Fibroblast of skin of abdomen (primary cell): ENCODE measurements around the gene ENDOU.

ENCODE experiments used
- DNase-seq: peaks from one replicate; pipeline ENCODE4 v3.0.0-alpha.2; 2013

The ENDOU gene

DNA sequence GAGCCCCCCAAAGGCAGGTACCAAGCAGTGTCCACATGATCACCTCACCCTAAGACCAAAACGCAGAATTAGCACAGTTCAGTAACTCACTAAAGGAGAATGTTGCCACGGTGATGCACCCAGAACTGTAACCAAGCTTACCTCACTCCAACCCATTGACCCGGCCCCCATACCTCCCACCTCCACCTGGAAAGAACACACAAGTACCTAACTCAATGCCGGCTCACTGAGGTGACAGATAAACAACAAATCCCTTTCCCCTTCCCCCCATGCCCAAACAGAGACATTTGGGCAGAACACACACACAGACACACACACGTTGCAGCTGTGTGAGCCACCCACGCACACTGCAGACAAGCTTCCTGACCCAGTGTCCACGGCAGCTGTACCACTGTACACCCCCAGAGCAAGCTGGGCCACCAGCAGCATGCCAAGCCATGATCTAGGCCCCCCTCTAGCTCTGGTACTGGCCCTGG is 32.1 kb upstream of the ENDOU start:
- DNase-seq = no peak

DNA sequence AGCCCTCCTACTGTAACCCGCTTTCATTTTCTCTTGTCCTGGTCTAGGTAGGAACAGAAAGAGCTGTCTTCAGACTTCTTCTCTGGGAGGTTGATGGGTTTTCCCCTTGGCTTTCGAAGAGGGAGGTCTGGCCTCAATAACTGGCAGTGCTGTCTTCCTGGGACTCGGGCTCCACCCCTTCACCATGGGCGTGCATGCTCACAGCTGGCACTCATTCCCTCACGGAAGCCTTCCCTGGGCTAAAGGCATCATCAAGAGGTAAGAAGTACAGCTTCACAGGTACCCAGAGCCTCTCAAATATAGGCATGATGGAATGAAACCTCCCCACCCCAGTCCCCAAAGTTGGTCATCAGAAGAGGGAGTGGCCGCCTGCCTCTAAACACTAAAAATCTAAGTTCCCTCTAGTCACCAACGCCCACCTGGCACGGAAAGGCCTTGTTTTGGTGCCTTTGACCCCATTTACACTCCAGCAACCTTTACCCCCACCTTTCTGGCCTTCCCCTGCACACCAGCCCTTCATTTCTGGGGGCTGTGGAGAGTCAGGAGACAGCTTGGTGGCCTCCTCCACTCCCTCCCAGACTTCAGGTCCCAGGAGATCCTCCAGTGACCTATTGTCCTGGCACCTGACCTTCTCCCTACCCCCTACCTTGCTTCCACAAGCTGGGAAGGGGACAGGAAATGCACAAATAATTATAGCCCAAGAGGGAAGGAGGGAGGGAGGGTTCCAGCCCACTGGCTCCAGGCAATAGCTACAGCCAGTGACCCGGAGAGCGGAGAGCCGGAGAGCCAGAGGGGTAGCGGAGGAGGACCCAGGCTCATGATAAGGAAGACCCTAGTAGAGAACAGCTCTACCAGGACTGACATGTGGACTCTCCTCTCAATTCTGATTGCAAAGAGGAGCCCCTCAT is 30.6 kb upstream of the ENDOU start:
- DNase-seq = no peak

DNA sequence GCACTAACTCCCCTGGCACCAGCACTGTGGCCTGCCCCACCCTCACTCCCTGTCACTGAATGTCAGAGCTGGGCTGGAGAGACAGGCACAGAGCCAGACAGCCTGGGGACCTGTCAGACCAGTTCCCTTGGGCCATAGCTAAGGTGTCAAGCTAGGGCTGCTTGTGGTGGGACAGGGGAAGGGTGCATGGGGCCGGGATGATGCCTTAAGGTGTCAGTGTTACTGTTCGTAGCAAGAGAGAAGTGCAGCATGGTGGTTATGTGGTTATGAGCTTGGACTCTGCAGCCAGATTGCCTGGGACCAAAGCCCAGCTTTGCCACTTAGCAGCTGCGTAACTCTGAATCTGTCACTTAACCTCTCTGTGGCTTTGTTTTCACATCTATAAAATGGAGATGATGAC is 29.6 kb upstream of the ENDOU start:
- DNase-seq = no peak

DNA sequence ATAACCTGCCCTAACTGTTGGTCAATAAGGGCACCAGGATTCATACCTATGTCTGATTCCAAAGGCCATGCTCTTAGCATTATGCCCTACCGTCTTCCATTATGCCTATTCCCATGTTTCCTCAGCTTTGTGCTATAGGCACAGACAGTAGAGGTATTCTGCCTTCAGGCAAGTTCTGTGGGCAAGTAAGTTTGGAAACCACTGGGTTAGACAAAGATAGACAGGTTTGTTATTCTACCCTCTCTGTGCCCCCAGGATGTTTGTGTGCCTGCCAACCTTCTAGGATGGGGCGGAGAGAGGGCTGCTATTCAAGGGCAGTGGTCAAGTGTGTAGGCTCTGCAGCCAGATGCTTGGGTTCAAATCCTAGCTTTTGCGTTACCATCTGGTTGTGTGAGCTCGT is 28.8 kb upstream of the ENDOU start:
- DNase-seq = no peak

DNA sequence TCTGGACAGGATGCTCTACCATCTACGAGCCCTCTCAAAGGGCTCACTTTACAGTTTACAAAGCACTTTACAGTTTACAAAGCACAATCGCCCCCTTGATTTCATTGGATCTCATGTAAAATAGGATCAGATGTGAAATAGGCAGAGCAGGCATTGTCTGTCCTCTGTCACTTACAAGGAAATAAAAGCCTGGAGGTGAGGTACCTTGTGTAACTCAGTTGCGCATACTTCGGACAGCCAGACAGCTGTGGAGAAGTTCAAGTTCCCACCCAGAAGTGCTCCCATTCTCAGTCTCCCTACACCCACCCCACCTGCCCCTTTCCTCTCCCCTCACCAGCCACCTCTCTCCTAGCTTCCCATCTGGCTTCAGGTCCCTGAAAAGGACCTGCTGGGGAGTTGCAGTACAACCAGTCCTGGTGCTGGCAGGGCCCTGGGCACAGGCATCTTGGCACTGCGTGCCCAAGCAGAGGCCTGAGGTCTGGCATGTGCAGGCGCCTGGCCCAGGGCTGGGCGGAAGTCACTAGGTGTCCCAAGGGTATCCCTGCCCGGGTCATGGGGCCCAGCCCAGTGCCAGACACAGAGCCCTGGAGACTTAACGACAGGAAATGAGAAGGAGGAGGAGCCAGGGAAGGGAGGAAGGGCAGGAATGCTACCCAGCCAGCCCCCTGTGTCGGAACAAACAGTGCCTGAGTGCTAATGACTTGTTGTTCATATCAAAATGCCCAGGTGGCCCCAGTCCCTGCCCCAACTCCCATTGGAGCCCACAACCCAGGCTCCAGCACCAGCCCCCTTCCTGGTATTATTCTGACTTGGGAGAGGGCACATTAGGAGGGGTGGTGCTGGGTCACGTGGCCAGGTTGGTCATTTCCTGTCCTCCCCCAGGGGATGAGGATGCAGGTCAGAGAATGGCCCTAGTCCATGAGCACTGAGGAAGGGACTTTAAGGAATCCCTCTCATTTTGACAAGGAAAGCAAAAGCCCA is 28.0 kb upstream of the ENDOU start:
- DNase-seq = no peak

DNA sequence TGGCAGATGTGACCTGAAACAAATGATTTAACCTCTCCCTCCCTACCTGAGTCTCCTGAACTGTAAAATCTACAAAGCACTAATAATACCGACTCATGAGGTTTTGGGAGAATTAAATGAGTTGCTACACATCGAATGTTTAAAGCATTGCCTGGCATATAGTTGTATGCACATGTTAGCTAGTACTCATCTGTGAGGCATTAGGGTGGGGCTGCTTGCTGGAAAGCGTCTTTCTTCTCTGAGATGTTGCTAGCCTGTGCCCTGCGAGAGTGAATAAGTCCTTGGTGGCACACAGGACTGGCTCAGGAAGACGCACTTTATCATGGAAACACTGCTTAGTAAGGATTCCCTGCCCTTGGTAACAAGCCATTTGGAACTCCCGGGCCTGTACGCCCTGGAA is 27.3 kb upstream of the ENDOU start:
- DNase-seq = peak; percentile 42

DNA sequence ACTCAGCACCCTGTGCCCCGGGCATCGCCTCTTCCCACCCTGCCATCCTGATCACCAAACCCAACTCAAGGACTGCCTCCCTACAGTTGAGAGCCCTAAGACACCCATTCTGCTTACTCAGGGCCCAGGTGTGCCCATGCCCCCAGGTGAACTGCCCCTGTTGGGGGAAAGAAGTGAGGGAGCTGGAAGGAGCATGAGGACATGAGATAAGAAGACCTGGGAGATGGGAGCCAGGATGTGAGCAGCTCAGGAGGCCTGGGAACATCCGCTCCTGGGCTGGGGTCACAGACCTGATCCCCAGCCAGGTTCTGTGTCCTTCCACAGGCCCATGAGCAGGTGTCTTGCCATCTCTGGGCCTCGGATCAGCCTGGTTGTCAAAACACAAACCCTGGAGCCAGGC is 26.8 kb upstream of the ENDOU start:
- DNase-seq = no peak

DNA sequence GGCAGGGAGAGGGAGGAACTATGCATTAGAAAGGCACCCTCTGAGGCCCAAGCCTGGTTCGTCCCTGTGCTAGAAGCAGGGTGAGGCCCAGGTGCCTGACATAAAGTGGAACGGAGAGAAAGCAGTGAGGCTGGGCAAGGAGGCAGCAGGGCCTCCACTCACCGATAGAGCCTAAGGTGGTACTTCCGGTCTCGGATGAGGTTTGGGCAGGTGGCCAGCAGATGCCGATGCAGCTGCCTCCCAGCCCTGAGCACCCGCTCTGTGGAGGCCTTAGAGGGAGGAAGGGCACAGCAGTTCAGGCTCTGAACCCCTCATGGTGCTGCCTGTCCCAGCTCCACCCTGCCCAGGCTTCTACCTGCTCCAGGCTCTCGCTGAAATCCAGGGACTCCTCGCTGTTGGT is 26.3 kb upstream of the ENDOU start:
- DNase-seq = no peak

DNA sequence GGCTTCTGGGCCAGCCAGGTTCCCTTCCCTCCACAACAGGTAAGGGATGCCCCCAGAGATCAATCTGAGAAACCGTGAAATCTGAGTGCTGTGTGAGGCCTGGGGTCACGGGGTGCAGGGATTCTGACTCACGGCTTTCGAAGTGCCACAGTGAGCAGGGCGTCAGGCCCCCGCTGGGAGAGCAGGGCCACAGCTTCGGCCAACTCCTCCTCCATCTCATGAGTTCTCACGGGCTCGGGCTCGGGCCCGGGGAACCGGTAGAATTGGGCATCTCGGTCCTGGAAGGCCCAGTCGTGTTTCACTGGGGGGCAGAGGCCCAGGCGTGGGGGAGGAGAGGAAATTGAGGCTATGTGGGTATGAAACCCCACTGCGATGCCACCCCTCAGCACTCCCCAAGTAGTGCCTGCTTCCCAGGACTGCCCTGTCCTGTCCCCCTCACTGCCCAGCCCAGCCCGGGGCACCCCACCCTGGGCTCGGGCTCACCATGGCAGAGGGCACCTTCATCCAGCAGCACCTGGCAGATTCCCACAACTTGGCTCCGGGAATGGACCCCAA is 25.7 kb upstream of the ENDOU start:
- DNase-seq = no peak

DNA sequence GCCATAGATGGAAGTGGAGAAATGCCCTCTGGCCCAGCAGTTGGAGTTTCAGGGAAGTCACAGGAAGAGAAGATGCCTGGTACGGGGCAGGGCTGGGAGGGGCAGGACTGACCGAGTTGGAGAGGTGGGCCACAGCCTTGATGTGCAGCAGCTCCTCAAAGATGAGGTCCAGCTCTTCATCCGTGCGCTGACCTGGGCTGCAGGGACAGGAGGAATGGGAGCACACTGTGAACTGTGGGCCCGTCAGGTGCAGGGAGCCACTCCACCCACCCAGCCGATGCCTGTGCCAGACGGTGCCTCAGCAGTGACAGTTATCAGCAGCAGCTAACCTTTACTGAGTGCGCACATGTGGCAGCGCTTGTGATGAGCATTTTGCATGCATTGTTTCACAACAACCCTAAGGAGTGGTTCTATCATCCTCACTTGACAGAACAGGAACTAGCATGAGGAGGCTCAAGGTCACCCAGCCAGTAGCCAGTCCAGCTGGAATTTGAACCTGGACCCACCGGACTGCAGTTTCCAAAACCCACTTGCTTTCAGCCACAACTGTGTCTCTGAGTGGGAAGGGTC is 25.0 kb upstream of the ENDOU start:
- no peak for DNase-seq

DNA sequence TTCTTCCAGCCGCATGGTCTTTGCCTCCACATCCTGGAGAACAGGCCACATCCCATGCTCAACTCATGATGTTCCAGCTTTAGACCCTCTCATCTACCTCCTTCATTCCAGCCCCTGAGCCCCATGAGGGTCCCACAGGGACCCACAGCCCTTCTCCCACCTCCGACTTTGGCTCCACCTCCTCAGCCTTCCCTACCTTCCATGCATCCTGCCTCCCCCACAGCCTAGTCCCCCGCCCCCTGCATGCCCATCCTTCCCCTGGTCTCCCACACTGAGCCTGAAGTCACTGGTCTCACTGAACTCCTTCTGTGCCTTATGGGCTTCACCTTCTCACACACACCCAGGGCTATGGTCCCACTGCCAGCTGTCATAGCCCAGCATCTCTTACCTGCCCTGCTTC is 23.6 kb upstream of the ENDOU start:
- no peak for DNase-seq

DNA sequence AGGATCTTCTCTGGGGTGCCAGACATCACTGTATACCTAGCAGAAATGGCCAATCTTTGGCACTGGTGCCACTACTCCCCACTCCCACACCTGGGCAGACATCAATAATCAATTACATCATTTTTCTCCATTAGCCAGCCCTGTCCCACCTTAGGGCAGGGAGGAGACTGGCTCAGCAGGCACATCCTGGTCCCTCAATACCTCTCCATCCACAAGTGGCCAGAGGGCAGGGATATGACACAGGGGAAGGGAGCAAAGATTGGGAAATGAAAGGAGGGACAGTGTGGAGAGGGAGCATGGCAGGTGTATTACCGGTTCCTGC is 23.2 kb upstream of the ENDOU start:
- no peak for DNase-seq

DNA sequence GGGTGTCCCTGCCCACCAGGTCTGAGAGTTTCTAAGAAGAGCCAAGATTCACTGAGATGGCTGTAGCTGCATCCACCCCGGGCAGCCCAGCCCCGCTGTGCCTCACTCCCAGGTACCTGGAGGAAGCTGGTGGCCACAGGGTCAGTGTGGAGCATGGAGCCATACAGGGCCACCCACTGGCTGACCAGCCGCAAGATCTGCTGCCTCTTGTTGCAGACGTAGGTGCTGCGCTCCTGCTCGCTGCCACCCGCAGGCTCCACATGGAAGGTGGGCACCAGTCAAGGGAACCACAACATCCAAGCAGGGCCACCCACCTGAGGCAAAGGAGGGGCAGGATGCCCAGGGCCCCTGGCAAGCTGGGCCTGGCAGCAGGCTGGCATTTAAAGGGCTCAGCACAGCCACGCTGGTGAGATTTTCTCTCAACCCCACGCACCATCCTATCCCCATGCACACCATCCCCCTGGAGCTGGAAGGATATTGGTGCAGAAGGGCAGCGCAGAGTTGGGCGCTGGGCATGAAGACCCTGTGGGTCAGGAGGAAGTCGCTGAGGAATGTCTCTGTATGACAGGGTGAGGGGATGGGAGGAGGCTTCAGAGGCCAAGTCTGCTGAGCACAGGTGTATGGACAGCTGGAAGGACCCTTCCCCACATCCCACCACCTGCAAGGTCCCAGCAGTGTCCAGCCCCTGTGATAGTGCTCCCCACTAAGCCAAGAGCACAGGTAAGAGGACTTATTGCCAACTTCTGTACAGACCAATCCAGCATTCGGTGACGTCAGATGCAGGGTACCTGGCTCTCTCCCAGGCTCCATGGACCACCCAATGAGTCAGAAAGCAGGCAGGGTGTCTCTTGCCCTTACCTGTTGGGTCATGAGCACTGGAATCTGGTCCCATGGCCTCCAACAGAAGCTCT is 22.6 kb upstream of the ENDOU start:
- DNase-seq = no peak

DNA sequence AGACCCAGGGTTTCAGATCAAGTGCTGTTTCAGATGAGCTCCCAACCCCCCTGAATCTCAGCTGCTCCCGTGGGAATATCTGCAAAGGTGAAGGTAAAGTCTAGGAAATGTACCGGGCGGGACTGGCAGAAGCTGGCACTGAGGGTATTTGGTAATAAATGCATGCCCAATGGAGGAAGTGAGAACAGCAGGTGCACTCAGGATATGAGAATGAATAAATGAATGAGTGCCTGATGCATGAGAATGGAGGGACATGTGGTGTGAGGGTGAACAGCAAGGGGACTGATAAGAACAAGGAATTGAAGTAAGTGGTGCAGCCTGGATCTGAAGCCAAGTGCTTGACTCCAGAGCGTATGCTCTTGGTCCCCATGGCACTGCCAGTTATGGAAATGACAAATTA is 21.8 kb upstream of the ENDOU start:
- DNase-seq = no peak

DNA sequence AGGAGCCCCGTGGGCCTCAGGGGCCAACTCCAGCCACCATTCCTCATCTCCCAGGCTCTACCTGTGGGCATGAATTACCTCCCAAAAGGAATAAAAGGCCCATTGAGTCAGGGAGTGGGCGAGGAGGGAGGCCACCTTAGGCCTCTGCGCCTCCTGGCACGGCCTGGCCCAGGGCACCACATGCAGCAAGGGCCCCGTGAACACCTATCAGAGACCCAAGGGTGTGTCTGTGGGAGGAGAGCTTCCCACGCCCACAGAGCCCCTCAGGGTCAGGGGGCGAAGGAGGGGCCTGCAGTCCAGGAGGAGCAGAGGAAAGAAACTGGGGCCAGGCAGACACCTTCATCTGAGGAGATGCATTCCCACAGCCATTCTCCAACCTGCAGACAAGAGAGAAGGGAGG is 21.2 kb upstream of the ENDOU start:
- no peak for DNase-seq

DNA sequence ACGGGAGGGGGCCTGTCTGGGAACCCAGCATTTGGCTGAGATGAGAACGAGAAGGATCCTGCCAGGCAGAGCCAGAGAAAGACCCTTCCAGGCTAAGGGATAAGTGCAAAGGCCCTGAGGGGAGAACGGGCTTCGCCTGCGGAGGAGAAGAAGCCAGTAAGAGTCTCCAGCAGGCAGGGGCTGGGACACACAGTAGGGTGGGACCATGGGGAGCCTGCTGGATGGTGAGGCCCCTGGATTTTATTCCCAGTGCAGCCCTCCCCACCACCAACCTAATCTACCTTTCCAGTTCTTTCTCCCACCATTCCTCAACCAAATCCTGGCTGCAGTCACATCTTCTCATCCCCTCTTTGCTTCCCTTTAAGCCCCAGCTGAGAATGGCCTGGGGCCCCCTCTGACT is 20.8 kb upstream of the ENDOU start:
- DNase-seq = no peak

DNA sequence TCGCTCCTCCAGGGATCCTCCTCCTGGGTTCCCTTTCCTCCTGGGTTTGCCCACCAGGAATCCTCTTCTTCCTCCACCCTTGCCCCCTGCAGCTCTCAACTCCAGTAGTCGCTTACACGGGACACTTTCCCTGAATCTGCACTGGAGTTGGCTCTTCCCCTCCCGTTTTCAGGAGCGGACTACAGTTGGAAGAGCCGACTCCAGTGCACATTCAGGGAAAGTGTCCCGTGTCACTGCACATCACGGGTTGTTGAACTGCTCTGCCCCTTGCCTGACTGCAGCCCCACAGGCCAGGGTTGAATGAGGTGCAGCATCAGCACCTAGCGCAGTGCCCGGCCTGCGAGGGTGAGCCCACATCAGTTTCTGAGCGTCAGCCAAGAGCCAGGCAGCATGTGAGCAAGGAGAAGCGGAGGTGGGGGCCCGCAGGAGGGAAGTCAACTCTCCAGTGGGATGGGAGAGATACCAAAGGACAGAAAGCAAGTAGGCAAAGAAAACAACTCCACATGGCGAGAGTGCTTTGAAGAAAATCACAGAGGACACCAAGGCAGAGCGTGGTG is 20.3 kb upstream of the ENDOU start:
- DNase-seq = no peak

DNA sequence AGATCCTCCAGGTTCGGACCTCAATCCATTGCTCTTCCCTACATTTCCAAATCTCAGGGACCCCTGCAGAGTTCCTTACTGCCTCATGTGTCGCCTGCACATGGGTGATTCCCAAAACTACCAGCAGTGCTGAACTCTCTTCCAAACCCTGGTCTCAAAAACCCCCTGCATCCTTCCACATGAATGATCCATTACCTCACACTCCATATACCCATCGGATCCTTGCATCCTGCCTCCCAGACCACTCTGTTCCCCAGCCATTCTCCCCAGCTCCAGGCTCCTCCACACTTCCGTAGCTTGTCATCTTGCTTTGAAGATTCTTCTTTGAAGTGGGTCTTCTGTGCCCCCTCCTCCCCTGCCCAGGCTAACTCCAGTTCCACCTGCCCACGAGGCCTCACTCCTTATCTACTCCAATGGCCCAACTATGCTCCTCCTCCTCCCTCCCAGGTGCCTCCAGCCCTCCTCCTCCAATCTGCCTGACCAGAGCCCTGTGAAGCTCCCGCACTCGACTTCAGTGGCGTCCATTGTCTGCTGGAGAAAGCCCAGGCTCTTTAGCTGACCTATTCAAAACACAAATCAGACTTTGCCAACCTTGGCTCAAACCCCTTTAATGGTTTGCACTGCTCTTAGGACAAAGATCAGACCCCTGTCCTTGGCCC is 19.6 kb upstream of the ENDOU start:
- no peak for DNase-seq

DNA sequence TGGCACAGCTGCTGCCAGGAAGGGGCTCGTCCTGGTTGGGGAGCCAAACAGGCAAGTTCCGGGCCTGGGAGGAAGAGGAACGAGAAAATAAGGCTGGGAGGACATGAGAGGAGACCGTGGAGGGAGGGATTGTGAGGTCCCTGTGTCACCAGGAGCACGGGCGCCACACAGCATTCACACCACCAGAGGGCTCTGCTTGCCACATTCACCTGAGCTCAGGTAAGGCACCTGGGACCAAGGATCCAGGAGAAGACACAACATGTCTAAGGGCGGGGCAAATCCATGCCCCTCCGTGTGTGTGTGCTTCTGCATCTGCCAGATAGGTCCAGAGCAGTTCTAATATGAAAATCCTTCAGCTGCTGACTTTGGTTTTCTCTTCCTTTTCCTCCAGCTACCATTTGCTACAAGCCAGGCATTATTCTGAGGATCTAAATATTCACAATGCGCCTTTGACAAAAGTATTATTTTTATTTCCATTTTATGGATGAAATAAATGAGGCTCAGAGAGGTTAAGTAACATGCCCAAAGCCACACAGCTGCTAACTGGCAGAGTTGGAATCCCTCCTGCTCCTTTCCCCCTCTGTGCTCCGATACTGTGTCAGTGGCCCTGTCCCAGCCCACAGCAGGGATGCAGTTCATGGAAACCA is 18.8 kb upstream of the ENDOU start:
- no peak for DNase-seq

DNA sequence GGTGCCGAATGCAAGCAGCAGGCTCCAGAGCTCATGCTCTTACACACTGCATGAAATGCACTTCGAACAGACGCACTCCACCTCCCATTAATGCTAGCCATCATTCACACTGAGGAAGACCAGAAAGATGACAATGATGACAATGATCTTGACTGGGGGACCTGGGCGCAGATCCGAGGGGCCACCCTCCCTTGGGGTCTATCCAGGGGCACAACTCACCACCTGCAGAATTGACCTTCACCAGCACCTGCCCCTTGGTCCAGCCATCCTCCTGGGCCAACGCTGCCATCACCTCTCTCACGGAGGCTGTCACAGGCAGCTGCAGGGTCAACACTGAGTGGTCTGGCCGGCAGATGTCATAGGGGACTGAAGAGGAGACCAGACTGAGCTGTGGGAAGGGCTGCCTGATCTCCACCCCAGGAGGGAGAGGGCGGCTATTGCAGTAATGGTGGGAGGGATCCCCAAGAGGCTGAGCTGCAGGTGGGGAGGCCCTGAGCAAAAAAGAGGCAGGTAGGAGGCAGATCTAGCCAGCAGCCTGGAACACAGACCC is 18.1 kb upstream of the ENDOU start:
- DNase-seq = no peak
